ENCODE data around the gene QDPR. TPM values are rescaled to one million over a fixed set of nuclear protein-coding genes. Genes with fewer than 3 reads are reported as not detected.

QDPR gene
- total and polyA plus RNA-seq, 10 of the 15 experiments (the other 5 are each of a cell fraction or from before 2014, with no cell fraction given), result 3.0 to 27.7 (median 11.8) TPM

DNA sequence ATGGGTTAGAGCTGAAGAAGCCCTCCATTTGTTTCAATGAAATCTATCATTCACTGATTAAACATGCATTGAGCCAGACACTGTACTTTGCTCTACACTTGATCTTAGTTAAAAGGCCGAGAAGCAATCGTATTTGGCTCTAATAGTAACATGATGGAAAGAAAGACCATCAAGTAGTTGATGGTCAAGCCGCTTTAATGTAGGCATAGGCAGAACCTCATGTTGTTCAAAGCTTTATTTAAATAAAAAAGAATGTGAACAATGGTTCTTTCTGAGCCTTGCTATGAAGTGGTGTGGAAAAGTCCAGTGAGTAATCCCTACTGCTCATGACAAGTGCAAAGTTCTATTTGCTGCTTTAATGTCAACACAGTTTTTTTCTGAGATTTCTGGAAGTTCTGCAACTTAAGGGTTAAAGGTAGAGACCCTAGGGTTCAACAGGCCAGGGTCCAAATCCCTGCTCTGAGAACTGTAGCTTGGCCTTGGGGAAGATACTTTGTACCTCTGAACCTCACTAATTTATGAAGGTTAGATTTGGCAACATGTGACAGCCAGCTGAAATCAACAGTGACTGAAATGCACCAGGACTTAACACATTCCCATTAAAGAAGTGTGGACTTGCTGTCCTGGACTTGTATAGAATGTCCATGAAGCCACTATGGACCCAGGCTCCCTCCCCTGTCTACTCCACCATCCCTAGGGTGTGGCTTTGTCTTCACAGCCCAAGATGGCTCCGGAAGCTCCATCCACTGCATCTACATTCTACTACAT is 47.2 kb upstream of the QDPR start (continued):
- TF ChIP-seq CREM (IDR thresholded peaks at IDR 0.05; ENCODE audit: low read depth), result no peak
- no peak for TF ChIP-seq SUPT20H (IDR thresholded peaks at IDR 0.05; ENCODE audit: borderline replicate concordance, control insufficient read depth, low read depth, low read length)
- no peak for TF ChIP-seq MYC (IDR thresholded peaks at IDR 0.05; ENCODE audit: insufficient read depth, insufficient read length, insufficient replicate concordance, low read length, severe bottlenecking)

DNA sequence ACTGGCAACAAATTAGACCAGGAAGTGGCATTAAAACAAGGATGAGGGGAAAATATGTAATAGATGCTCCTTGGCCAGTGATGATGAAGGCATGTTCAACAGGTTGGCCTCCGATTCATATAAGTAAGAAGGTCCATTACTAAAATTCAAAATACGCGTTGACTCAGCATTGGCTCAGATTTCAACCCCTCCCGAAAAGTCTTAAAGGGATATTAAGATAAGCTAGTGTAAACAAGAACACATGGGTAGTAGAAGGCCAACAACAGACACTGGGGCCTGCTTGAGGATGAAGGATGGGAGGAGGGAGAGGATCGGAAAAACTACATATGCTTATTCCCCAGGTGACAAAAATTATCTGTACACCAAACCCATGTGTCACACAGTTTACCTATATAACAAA is 46.0 kb upstream of the QDPR start:
- POLR2A ChIA-PET, result no interaction called here
- SMC1A ChIA-PET (ENCODE audit: uncharacterized antibody, unreplicated experiment), result interaction anchor here (0.9 to 1.8 kb wide), 5 partner anchors 9 to 77 kb away, joined by 3 to 5 read pairs (median 3); no protein-coding TSS in a partner anchor
- H3K9ac ChIP-seq (ENCODE audit: control insufficient read depth, insufficient read depth, low read length), result no peak overlapping the region
- H4K20me1 ChIP-seq (ENCODE audit: control insufficient read depth, insufficient read depth), result no peaks in the 10 kb centered on the region
- CTCF ChIA-PET, result no interaction called here
- no peaks in the 10 kb centered on the region for H3K9me3 ChIP-seq (replicated peaks; ENCODE audit: control insufficient read depth, insufficient read depth, low read length)
- intact Hi-C loops (cut with micrococcal nuclease; ENCODE audit: unreplicated experiment) (no loop called here), in situ Hi-C loops (cut with MboI) (loop anchor here (10.0 kb wide), 1 partner anchor 807 kb away; no protein-coding TSS in a partner anchor)
- RAD21 ChIA-PET (ENCODE audit: unreplicated experiment), result no interaction called here
- no peaks in the 10 kb centered on the region for H3K79me2 ChIP-seq (ENCODE audit: control insufficient read depth, insufficient read depth, low read length)
- 87% methylated on average over 5 of the region's 5 CpGs for WGBS (ENCODE audit: insufficient coverage, insufficient replicate concordance, low lambda C conversion rate, missing lambda C conversion rate)
- H2AFZ ChIP-seq (ENCODE audit: control insufficient read depth, low read depth, low read length), result no peak overlapping the region
- no peaks in the 10 kb centered on the region for H3K36me3 ChIP-seq (ENCODE audit: control insufficient read depth in 2 of 2, insufficient read depth in 2 of 2, low read length in 1 of 2)
- no TSS peak for BruUV-seq (replicated peaks)
- H3K4me2 ChIP-seq (ENCODE audit: control insufficient read depth, insufficient read depth), result no peak overlapping the region
- no peak for DNase-seq (ENCODE audit: low read depth, low spot score)
- no peak overlapping the region for H3K27ac ChIP-seq (ENCODE audit: control insufficient read depth, insufficient read depth)
- ATAC-seq, result no peak
- H3K27me3 ChIP-seq (replicated peaks in 1 of 2; ENCODE audit: control insufficient read depth in 2 of 2, insufficient read depth in 2 of 2, low read length in 1 of 2), result no peaks in the 10 kb centered on the region; a peak in 1 of 4 replicates
- FAIRE-seq, result no peak
- no peak overlapping the region for H3K4me3 ChIP-seq
- H3K4me1 ChIP-seq (ENCODE audit: control insufficient read depth, insufficient read depth, low read length), result no peaks in the 10 kb centered on the region
- TF ChIP-seq, protein P1, sequence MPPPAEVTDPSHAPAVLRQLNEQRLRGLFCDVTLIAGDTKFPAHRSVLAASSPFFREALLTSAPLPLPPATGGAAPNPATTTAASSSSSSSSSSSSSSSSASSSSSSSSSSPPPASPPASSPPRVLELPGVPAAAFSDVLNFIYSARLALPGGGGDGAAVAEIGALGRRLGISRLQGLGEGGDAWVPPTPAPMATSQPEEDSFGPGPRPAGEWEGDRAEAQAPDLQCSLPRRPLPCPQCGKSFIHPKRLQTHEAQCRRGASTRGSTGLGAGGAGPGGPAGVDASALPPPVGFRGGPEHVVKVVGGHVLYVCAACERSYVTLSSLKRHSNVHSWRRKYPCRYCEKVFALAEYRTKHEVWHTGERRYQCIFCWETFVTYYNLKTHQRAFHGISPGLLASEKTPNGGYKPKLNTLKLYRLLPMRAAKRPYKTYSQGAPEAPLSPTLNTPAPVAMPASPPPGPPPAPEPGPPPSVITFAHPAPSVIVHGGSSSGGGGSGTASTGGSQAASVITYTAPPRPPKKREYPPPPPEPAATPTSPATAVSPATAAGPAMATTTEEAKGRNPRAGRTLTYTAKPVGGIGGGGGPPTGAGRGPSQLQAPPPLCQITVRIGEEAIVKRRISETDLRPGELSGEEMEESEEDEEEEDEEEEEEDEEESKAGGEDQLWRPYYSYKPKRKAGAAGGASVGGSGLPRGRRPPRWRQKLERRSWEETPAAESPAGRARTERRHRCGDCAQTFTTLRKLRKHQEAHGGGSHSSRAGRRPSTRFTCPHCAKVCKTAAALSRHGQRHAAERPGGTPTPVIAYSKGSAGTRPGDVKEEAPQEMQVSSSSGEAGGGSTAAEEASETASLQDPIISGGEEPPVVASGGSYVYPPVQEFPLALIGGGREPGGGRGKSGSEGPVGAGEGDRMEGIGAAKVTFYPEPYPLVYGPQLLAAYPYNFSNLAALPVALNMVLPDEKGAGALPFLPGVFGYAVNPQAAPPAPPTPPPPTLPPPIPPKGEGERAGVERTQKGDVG (CRISPR knock-in tag; IDR thresholded peaks at IDR 0.05), result no peak
- TF ChIP-seq, protein P2, sequence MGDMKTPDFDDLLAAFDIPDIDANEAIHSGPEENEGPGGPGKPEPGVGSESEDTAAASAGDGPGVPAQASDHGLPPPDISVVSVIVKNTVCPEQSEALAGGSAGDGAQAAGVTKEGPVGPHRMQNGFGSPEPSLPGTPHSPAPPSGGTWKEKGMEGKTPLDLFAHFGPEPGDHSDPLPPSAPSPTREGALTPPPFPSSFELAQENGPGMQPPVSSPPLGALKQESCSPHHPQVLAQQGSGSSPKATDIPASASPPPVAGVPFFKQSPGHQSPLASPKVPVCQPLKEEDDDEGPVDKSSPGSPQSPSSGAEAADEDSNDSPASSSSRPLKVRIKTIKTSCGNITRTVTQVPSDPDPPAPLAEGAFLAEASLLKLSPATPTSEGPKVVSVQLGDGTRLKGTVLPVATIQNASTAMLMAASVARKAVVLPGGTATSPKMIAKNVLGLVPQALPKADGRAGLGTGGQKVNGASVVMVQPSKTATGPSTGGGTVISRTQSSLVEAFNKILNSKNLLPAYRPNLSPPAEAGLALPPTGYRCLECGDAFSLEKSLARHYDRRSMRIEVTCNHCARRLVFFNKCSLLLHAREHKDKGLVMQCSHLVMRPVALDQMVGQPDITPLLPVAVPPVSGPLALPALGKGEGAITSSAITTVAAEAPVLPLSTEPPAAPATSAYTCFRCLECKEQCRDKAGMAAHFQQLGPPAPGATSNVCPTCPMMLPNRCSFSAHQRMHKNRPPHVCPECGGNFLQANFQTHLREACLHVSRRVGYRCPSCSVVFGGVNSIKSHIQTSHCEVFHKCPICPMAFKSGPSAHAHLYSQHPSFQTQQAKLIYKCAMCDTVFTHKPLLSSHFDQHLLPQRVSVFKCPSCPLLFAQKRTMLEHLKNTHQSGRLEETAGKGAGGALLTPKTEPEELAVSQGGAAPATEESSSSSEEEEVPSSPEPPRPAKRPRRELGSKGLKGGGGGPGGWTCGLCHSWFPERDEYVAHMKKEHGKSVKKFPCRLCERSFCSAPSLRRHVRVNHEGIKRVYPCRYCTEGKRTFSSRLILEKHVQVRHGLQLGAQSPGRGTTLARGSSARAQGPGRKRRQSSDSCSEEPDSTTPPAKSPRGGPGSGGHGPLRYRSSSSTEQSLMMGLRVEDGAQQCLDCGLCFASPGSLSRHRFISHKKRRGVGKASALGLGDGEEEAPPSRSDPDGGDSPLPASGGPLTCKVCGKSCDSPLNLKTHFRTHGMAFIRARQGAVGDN (IDR thresholded peaks at IDR 0.05), result no peak
- TF ChIP-seq ZNF274 (IDR thresholded peaks at IDR 0.05; ENCODE audit: insufficient read depth, insufficient read length) (no peak), FOXK2 (IDR thresholded peaks at IDR 0.05) (no peak), NFYA (IDR thresholded peaks at IDR 0.05; ENCODE audit: borderline replicate concordance, low read depth, low read length) (no peak), EP300 (IDR thresholded peaks at IDR 0.05; ENCODE audit: borderline replicate concordance in 1 of 2, control insufficient read depth in 1 of 2, low read depth in 2 of 2, low read length in 2 of 2) (no peak), KLF5 (IDR thresholded peaks at IDR 0.05; ENCODE audit: partially characterized antibody) (no peak), FOXM1 (IDR thresholded peaks at IDR 0.05; ENCODE audit: low read depth, low read length) (no peak)
- TF ChIP-seq, protein P3, sequence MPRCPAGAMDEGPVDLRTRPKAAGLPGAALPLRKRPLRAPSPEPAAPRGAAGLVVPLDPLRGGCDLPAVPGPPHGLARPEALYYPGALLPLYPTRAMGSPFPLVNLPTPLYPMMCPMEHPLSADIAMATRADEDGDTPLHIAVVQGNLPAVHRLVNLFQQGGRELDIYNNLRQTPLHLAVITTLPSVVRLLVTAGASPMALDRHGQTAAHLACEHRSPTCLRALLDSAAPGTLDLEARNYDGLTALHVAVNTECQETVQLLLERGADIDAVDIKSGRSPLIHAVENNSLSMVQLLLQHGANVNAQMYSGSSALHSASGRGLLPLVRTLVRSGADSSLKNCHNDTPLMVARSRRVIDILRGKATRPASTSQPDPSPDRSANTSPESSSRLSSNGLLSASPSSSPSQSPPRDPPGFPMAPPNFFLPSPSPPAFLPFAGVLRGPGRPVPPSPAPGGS (IDR thresholded peaks at IDR 0.05; ENCODE audit: borderline replicate concordance, insufficient read depth, low read depth, low read length, poor library complexity, severe bottlenecking), result no peak
